NOMO-1 treated with dmso at 0.1 percent for 144 hours (cell line): Measurements from ENCODE around the gene UBASH3A.
"Not testable (repeated sequence)": the region's sequence is repeated elsewhere in the genome, so short reads cannot be mapped to it uniquely, and the experiment has no call there.

Source experiments
- DNase-seq: peaks from one replicate; lab custom pipeline; 2025; ENCODE audit not compliant: unreplicated experiment; lab: John Stamatoyannopoulos, UW

UBASH3A gene

GRCh38 chr21:42407476-42407875 is 3.8 kb downstream of the UBASH3A start:
- no peak for DNase-seq

- DNase-seq: not testable (repeated sequence)
Measured at GRCh38 chr21:42408718-42409117, 5.0 kb downstream of the UBASH3A start.

GRCh38 chr21:42409366-42409765 is 5.7 kb downstream of the UBASH3A start:
- no peak for DNase-seq

- DNase-seq: no peak
Measured at GRCh38 chr21:42411197-42411869, 7.6 kb downstream of the UBASH3A start.

GRCh38 chr21:42411891-42412635 is 8.4 kb downstream of the UBASH3A start:
- DNase-seq: no peak

- DNase-seq: no peak
Measured at GRCh38 chr21:42412636-42412933, 8.9 kb downstream of the UBASH3A start.

GRCh38 chr21:42413093-42413492 is 9.4 kb downstream of the UBASH3A start:
- no peak for DNase-seq

GRCh38 chr21:42413500-42413899 is 9.8 kb downstream of the UBASH3A start:
- DNase-seq: no peak

GRCh38 chr21:42414066-42414465 is 10.4 kb downstream of the UBASH3A start:
- DNase-seq: no peak

GRCh38 chr21:42414553-42414927 is 10.8 kb downstream of the UBASH3A start:
- no peak for DNase-seq

- DNase-seq: no peak
Measured at GRCh38 chr21:42414928-42415769, 11.4 kb downstream of the UBASH3A start.

- DNase-seq: no peak
Measured at GRCh38 chr21:42417533-42417932, 13.8 kb downstream of the UBASH3A start.

GRCh38 chr21:42418886-42419285 is 15.2 kb downstream of the UBASH3A start:
- DNase-seq: no peak

- DNase-seq: no peak
Measured at GRCh38 chr21:42419845-42420244, 16.1 kb downstream of the UBASH3A start.

- no peak for DNase-seq
Measured at GRCh38 chr21:42421018-42421793, 17.5 kb downstream of the UBASH3A start.

- no peak for DNase-seq
Measured at GRCh38 chr21:42423197-42423675, 19.5 kb downstream of the UBASH3A start.

- no peak for DNase-seq
Measured at GRCh38 chr21:42423685-42424084, 20.0 kb downstream of the UBASH3A start.

GRCh38 chr21:42424914-42425541 is 21.3 kb downstream of the UBASH3A start:
- DNase-seq: no peak

GRCh38 chr21:42425591-42425990 is 21.9 kb downstream of the UBASH3A start:
- DNase-seq: no peak

GRCh38 chr21:42426424-42426823 is 22.7 kb downstream of the UBASH3A start:
- no peak for DNase-seq
